ENCODE results near the gene LIMS1.

GRCh38 chr2:108571286-108571685 lies 37.0 kb downstream of the LIMS1 start:
- no peak for TF ChIP-seq CTCF (IDR thresholded peaks at IDR 0.05; ENCODE audit: insufficient read depth, low read length, poor library complexity, severe bottlenecking)
- TF ChIP-seq EZH2phosphoT487 (conservative IDR thresholded peaks at IDR 0.05; ENCODE audit: low read length) = no peak

Data from SU-DHL-6 (cell line).